Neural progenitor cell (in vitro differentiated cells): Measurements from ENCODE around the gene TEX51. TPM values are rescaled to one million over a fixed set of nuclear protein-coding genes. Genes with fewer than 3 reads are reported as not detected.

Source experiments
- DNase-seq: peaks from one replicate; pipeline ENCODE4 v3.0.0-alpha.2; 2016; ENCODE audit warnings: low spot score
- H2AFZ ChIP-seq: fragments of 200-600 bp; sonication (generic); replicated peaks from 2 replicates; pipeline ENCODE4 v1.6.1; 2016; ENCODE audit warnings: antibody characterized with exemption
- H3F3A ChIP-seq: fragments of 200-600 bp; sonication (generic); 2 replicates; pipeline ENCODE4 v1.6.1; 2016; ENCODE audit warnings: antibody characterized with exemption, low read depth
- H3K27ac ChIP-seq: fragments of 200-600 bp; sonication (generic); 2 replicates; pipeline ENCODE4 v1.5.1; 2016; ENCODE audit warnings: mild to moderate bottlenecking
- H3K27me3 ChIP-seq: fragments of 200-600 bp; sonication (generic); 2 replicates; pipeline ENCODE4 v1.6.1; 2016; ENCODE audit warnings: mild to moderate bottlenecking, moderate library complexity
- H3K36me3 ChIP-seq: fragments of 200-600 bp; sonication (generic); 2 replicates; pipeline ENCODE4 v1.5.1; 2016
- H3K4me1 ChIP-seq: fragments of 200-600 bp; sonication (generic); 2 replicates; pipeline ENCODE4 v1.6.1; 2016; ENCODE audit warnings: mixed run types
- H3K4me2 ChIP-seq: fragments of 200-600 bp; sonication (generic); 2 replicates; pipeline ENCODE4 v1.6.1; 2016
- H3K4me3 ChIP-seq: fragments of 200-600 bp; sonication (generic); 2 replicates; pipeline ENCODE4 v1.5.1; 2016
- H3K79me2 ChIP-seq: fragments of 200-600 bp; sonication (generic); 2 replicates; pipeline ENCODE4 v1.6.1; 2016; ENCODE audit warnings: low read depth
- H3K9ac ChIP-seq: fragments of 200-600 bp; sonication (generic); 2 replicates; pipeline ENCODE4 v1.6.1; 2016
- H3K9me3 ChIP-seq: fragments of 200-600 bp; sonication (generic); 2 replicates; pipeline ENCODE4 v1.5.1; 2016; ENCODE audit warnings: low read depth
- H4K20me1 ChIP-seq: fragments of 200-600 bp; sonication (generic); 2 replicates; pipeline ENCODE4 v1.6.1; 2016; ENCODE audit warnings: low read depth
- H3K27ac Mint-ChIP-seq: 3 replicates; pipeline ENCODE4 v1.8.0; 2021; ENCODE audit warnings: mixed read lengths
- H3K27me3 Mint-ChIP-seq: 2 replicates; pipeline ENCODE4 v1.8.0; 2022; ENCODE audit warnings: low read depth, mild to moderate bottlenecking, inconsistent platforms, moderate library complexity, mixed read lengths; ENCODE audit not compliant: insufficient read depth
- H3K36me3 Mint-ChIP-seq: 3 replicates; pipeline ENCODE4 v1.8.0; 2021; ENCODE audit warnings: mixed read lengths
- H3K4me1 Mint-ChIP-seq: 3 replicates; pipeline ENCODE4 v1.8.0; 2021; ENCODE audit warnings: mixed read lengths
- H3K4me3 Mint-ChIP-seq: 3 replicates; pipeline ENCODE4 v1.8.0; 2021; ENCODE audit warnings: mild to moderate bottlenecking, moderate library complexity, mixed read lengths
- H3K9me3 Mint-ChIP-seq: 3 replicates; pipeline ENCODE4 v1.8.0; 2020; ENCODE audit warnings: mixed read lengths
- EZH2 ChIP-seq: fragments of 200-600 bp; sonication (generic); IDR thresholded peaks from 2 replicates; pipeline ENCODE4 v1.6.1; 2017; ENCODE audit warnings: antibody characterized with exemption, mild to moderate bottlenecking, moderate library complexity
- EZH2phosphoT487 ChIP-seq: fragments of 200-600 bp; sonication (generic); IDR thresholded peaks from 2 replicates; pipeline ENCODE4 v1.6.1; 2017; ENCODE audit warnings: antibody characterized with exemption
- total RNA-seq: library from RNA; depleted of rRNA; stranded (reverse); fragments of >200 nt; gene quantifications from 2 replicates; pipeline ENCODE4 v1.2.3, GENCODE V29; 2015; ENCODE audit warnings: low replicate concordance
- TF ChIP-seq, protein P1 (sequence below): fragments of 200-600 bp; sonication (generic); IDR thresholded peaks from 2 replicates; pipeline ENCODE4 v1.5.1; 2017; ENCODE audit warnings: antibody characterized with exemption, mild to moderate bottlenecking

The TEX51 gene
- total RNA-seq, 1 donor from 2014 or later: not detected

DNA sequence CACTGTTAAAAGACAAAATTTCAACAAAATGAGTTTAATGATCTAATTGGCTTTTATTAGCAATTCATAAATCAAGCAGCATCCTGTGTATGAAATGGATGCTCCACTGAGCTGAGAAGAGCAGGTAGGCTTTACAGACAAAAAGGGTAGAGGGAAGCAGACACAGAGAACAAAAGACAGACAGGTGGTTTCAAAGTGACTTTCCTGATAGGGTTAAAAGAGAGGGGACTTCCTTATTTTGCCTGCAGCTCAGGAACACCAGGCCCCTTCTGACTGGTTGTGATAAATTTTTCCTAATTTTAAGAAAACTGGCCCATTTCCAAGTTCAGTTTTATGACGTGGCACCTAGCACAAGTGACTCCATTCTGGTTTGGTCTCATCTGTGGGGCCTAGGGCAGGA is 11.9 kb downstream of the TEX51 start:
- H3K9me3 Mint-ChIP-seq: peaks cover under 1% of the 10 kb centered on the region
- no peak for TF ChIP-seq EZH2
- TF ChIP-seq EZH2phosphoT487: no peak
- TF ChIP-seq, protein P1, sequence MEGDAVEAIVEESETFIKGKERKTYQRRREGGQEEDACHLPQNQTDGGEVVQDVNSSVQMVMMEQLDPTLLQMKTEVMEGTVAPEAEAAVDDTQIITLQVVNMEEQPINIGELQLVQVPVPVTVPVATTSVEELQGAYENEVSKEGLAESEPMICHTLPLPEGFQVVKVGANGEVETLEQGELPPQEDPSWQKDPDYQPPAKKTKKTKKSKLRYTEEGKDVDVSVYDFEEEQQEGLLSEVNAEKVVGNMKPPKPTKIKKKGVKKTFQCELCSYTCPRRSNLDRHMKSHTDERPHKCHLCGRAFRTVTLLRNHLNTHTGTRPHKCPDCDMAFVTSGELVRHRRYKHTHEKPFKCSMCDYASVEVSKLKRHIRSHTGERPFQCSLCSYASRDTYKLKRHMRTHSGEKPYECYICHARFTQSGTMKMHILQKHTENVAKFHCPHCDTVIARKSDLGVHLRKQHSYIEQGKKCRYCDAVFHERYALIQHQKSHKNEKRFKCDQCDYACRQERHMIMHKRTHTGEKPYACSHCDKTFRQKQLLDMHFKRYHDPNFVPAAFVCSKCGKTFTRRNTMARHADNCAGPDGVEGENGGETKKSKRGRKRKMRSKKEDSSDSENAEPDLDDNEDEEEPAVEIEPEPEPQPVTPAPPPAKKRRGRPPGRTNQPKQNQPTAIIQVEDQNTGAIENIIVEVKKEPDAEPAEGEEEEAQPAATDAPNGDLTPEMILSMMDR: no peak
- H3K27ac ChIP-seq: no peak overlapping the region
- no peaks in the 10 kb centered on the region for H4K20me1 ChIP-seq
- no peaks in the 10 kb centered on the region for H3K36me3 Mint-ChIP-seq
- H3K27me3 Mint-ChIP-seq: peaks cover 5% of the 10 kb centered on the region
- peaks cover 4% of the 10 kb centered on the region for H3K4me1 Mint-ChIP-seq
- H3K4me1 ChIP-seq: no peaks in the 10 kb centered on the region
- H3K9ac ChIP-seq: no peak overlapping the region
- H3K79me2 ChIP-seq: no peaks in the 10 kb centered on the region
- no peaks in the 10 kb centered on the region for H3K27me3 ChIP-seq
- no peak overlapping the region for H3K4me3 ChIP-seq
- H3K36me3 ChIP-seq: no peaks in the 10 kb centered on the region
- no peaks in the 10 kb centered on the region for H3K9me3 ChIP-seq
- no peaks in the 10 kb centered on the region for H3F3A ChIP-seq
- H3K27ac Mint-ChIP-seq: no peak overlapping the region
- H2AFZ ChIP-seq: no peak overlapping the region
- no peak overlapping the region for H3K4me2 ChIP-seq
- DNase-seq: no peak
- no peak overlapping the region for H3K4me3 Mint-ChIP-seq

DNA sequence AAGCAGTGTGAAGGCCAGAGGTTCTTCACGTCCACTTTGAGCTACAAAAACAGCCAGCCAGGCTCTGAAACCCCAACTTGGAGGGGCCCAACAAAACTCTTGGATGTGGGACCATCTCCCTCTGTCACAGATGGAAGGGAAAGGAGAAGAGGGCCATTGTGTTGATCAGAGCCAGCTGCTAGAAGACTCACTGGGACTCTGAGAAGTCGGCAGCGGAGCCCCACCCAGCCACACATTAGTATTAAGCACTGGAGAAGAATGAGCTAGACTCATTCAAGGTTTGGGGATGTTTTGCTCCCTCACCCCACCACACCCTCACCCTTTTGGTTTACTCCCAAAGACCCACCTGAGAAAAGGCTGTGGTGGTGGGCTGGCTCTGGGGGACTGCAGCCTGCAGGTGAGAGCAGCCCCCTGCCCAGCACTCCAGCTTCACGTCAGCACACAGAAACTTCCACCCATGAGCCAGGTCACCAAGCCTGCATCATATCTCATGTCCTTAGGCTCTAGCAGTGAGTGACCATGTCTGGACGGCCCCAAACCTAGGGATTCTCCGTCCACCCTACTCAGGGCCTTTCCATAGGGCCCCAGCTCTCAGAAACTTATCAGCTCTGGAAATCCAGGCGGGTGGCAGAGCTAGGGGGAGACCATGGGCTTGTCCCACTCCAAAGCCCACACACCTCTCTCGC is 12.6 kb downstream of the TEX51 start:
- H3K4me1 Mint-ChIP-seq: peaks cover 4% of the 10 kb centered on the region

DNA sequence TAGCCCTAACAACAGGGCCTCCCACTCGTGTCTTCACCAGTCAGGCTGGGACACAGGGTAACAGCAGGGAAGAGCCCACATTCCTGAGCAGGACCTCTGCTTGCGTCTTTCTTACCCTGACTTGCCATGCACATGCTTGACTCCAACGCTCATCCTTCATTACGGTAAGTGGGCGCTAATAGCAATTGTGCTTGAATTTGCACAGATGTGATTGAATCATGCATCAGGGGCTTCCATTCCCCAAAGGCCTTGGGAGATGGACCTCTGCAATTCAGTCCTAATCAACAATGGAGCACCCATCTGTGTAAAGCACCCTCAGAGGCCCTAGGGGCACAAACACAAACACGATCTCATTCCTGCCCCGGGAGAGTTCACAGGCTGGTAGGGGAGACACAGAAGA is 13.5 kb downstream of the TEX51 start:
- TF ChIP-seq EZH2phosphoT487: no peak
- no peak for TF ChIP-seq EZH2
- TF ChIP-seq, protein P1: no peak
- no peak overlapping the region for H3K4me2 ChIP-seq
- Mint-ChIP-seq H3K27me3 (peaks cover 3% of the 10 kb centered on the region), H3K9me3 (no peaks in the 10 kb centered on the region), H3K36me3 (no peaks in the 10 kb centered on the region), H3K4me1 (peaks cover 4% of the 10 kb centered on the region), H3K4me3 (no peak overlapping the region), H3K27ac (no peak overlapping the region)
- H4K20me1 ChIP-seq: no peaks in the 10 kb centered on the region
- H3K4me3 ChIP-seq: no peak overlapping the region
- H3K9me3 ChIP-seq: no peaks in the 10 kb centered on the region
- H3K4me1 ChIP-seq: no peaks in the 10 kb centered on the region
- H3K79me2 ChIP-seq: no peaks in the 10 kb centered on the region
- DNase-seq: no peak
- no peaks in the 10 kb centered on the region for H3K27me3 ChIP-seq
- no peak overlapping the region for H2AFZ ChIP-seq
- H3K36me3 ChIP-seq: no peaks in the 10 kb centered on the region
- no peaks in the 10 kb centered on the region for H3F3A ChIP-seq
- no peak overlapping the region for H3K9ac ChIP-seq
- H3K27ac ChIP-seq: no peak overlapping the region

More for the DNA sequence above, 12.6 kb downstream of the TEX51 start:
- Histone ChIP-seq H3K4me3 (no peak overlapping the region), H3K9me3 (no peaks in the 10 kb centered on the region), H3K9ac (no peak overlapping the region), H3K79me2 (no peaks in the 10 kb centered on the region), H3F3A (no peaks in the 10 kb centered on the region), H3K4me1 (no peaks in the 10 kb centered on the region), H3K27me3 (no peaks in the 10 kb centered on the region), H3K27ac (no peak overlapping the region), H2AFZ (no peak overlapping the region), H3K4me2 (no peak overlapping the region), H4K20me1 (no peaks in the 10 kb centered on the region), H3K36me3 (no peaks in the 10 kb centered on the region)
- no peak for TF ChIP-seq EZH2
- no peak for TF ChIP-seq EZH2phosphoT487
- TF ChIP-seq, protein P1: no peak
- Mint-ChIP-seq H3K36me3 (no peaks in the 10 kb centered on the region), H3K27me3 (peaks cover 4% of the 10 kb centered on the region), H3K27ac (no peak overlapping the region), H3K9me3 (no peaks in the 10 kb centered on the region), H3K4me3 (no peak overlapping the region)
- DNase-seq: no peak
